ENCODE data around the gene ZC3H4.

ZC3H4 gene

DNA sequence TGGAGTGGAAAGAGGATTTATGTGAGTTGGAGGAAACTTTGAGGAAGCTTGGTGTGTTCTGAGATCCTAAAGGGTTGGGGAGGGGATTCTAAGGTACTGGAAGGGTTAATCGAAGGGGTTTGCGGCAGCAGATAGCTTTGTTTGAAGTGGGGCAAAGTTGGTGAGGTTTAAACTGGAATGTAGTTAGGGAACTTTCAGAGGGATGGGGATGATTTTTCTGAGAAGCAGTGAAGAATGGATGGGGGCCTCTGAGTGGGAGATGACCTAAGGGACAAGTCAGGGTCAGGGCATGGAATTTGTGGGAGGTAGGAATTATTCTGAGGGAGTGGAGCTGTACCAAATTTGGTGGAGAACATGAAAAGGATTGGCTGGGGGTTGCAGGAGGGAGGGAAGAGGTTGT, 21.0 kb upstream of the ZC3H4 start:
- no peaks in the 10 kb centered on the region for H3K36me3 ChIP-seq (ENCODE audit: control insufficient read depth, insufficient read depth, low read length)
- no peak for DNase-seq (ENCODE audit: low read depth, low spot score)
- no peak overlapping the region for H3K4me3 ChIP-seq (ENCODE audit: low read length)
- H3K4me1 ChIP-seq (ENCODE audit: control insufficient read depth, insufficient read depth, low read length): peaks cover 2% of the 10 kb centered on the region; the same call in 1 of the 2 replicates
- H3K27ac ChIP-seq (ENCODE audit: low read length): no peak overlapping the region
- H3K9me3 ChIP-seq (ENCODE audit: control insufficient read depth, insufficient read depth, low read length): no peaks in the 10 kb centered on the region
- WGBS (ENCODE audit: insufficient coverage, insufficient read length): no CpG with 5 or more reads among the region's 2 CpGs
- H3K27me3 ChIP-seq (ENCODE audit: control insufficient read depth, insufficient read depth, low read length): no peaks in the 10 kb centered on the region

DNA sequence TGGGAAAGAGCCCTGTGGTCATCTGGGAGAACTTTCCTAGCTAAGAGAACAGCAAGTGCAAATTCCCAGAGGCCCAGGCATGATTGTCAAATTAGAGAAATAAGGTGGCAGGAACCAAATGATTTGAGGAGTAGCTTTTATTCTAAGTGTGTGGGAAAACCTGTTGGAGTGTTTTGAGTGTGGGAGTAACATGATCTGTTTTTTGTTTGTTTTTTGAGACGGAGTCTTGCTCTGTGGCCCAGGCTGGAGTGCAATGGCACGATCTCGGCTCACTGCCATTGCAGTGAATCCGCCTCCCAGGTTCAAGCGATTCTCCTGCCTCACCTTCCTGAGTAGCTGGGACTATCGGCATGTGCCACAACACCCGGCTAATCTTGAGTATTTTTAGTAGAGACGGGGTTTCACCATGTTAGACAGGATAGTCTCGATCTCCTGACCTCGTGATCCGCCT, 19.5 kb upstream of the ZC3H4 start:
- WGBS (ENCODE audit: insufficient coverage, insufficient read length): no CpG with 5 or more reads among the region's 11 CpGs
- no peaks in the 10 kb centered on the region for H3K36me3 ChIP-seq (ENCODE audit: control insufficient read depth, insufficient read depth, low read length)
- no peaks in the 10 kb centered on the region for H3K9me3 ChIP-seq (ENCODE audit: control insufficient read depth, insufficient read depth, low read length)
- H3K4me3 ChIP-seq (ENCODE audit: low read length): no peak overlapping the region
- no peak overlapping the region for H3K27ac ChIP-seq (ENCODE audit: low read length)
- H3K4me1 ChIP-seq (ENCODE audit: control insufficient read depth, insufficient read depth, low read length): peaks cover 2% of the 10 kb centered on the region; the same call in 1 of the 2 replicates
- no peaks in the 10 kb centered on the region for H3K27me3 ChIP-seq (ENCODE audit: control insufficient read depth, insufficient read depth, low read length)
- no peak for DNase-seq (ENCODE audit: low read depth, low spot score)

DNA sequence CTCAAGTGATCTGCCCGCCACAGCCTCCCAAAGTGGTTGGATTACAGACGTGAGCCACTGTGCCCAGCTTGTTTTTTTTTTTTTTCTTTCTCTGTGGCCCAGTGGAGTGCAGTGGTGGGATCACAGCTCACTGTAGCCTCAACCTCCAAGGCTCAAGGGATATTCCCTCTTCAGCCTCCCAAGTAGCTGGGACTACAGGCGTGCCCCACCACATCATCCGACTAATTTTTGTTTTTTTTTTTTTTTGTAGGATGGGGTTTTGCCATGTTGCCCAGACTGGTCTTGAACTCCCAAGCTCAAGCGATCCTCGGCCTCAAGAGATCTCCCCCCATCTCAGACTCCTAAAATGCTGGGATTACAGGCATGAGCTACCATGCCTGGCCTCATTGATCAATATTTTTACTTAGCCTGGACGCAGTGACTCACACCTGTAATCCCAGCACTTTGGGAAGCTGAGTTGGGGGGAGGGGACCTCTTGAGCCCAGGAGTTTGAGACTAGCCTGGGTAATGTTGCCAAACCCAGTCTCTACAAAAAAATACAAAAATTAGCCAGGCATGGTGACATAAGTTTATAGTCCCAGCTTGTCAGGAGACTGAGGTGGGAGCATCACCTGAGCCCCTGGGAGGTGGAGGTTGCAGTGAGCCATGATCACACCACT, 18.7 kb upstream of the ZC3H4 start:
- WGBS (ENCODE audit: insufficient coverage, insufficient read length): no CpG with 5 or more reads among the region's 7 CpGs
- no peaks in the 10 kb centered on the region for H3K36me3 ChIP-seq (ENCODE audit: control insufficient read depth, insufficient read depth, low read length)
- no peak overlapping the region for H3K27ac ChIP-seq (ENCODE audit: low read length)

DNA sequence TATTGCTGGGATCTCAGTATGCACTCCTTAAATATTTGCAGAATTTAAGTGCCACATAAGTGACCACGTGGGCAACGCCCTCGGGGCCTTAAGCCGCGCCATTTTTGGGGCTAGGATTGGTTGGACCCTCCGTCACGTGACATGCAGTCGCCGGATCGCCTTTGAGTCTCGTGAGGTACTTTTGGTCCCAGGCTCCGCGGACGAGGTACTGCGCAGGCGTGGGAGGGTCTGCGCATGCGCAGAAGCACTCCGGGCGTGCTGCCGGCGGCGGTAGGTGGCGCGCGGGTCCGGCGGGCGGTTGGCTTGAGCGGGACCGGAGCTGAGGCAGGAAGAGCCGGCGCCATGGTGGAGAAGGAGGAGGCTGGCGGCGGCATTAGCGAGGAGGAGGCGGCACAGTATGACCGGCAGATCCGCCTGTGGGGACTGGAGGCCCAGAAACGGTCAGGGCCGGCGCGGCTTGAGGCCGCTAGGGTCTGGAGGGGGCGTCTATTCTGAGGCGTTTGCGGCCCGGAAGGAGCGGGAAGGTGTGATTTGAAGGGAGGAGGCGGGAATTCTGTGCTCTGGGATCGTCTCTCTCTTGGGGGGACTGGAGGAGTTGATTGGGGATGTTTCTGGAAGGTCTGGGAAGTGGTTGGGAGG, 17.1 kb upstream of the ZC3H4 start, which contains the start of gene SAE1:
Gene SAE1, plus strand, starts transcription at position 247 of the 639 bp plus-strand sequence. Its CDS starts 96 bp downstream, at position 343.
- H3K27ac ChIP-seq (ENCODE audit: low read length): no peak within 1 kb of the TSS
- peak within 1 kb of the TSS; percentile 93 for H3K4me3 ChIP-seq (ENCODE audit: low read length)
- H3K27me3 ChIP-seq (ENCODE audit: control insufficient read depth, insufficient read depth, low read length): no peaks in the 10 kb centered on the region
- H3K36me3 ChIP-seq (ENCODE audit: control insufficient read depth, insufficient read depth, low read length): no peaks in the 10 kb centered on the region
- WGBS (ENCODE audit: insufficient coverage, insufficient read length): no CpG with 5 or more reads among the region's 51 CpGs
- H3K9me3 ChIP-seq (ENCODE audit: control insufficient read depth, insufficient read depth, low read length): no peaks in the 10 kb centered on the region
- peak; percentile 100 for DNase-seq (ENCODE audit: low read depth, low spot score)
- peaks cover 2% of the 10 kb centered on the region; the same call in 1 of the 2 replicates for H3K4me1 ChIP-seq (ENCODE audit: control insufficient read depth, insufficient read depth, low read length)

More for the DNA sequence above, 18.7 kb upstream of the ZC3H4 start:
- no peaks in the 10 kb centered on the region for H3K27me3 ChIP-seq (ENCODE audit: control insufficient read depth, insufficient read depth, low read length)
- no peak for DNase-seq (ENCODE audit: low read depth, low spot score)
- peaks cover 2% of the 10 kb centered on the region; the same call in 1 of the 2 replicates for H3K4me1 ChIP-seq (ENCODE audit: control insufficient read depth, insufficient read depth, low read length)
- H3K9me3 ChIP-seq (ENCODE audit: control insufficient read depth, insufficient read depth, low read length): no peaks in the 10 kb centered on the region
- H3K4me3 ChIP-seq (ENCODE audit: low read length): peak overlapping the region; percentile 8; the same call in 1 of the 2 replicates

DNA sequence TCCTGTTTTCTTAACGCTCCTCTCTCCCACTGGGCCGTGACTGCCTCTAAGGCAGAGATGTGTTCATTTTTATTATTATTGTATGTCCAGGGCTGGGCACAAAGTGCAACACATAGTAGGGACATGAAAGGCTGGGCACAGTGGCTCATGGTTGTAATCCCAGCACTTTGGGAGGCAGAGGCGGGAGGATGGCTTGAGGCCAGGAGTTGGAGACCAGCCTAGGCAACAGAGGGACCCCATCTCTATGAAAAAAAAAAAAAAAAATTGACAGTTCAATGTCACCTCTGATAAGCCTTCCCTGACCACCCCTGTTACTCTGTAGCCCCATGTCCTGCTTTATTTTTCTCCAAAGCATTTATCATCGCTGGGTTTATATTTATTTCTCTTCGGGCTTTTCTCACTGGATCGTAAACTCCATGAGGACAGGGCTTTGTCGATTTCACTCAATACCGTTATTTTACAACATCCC, 16.6 kb upstream of the ZC3H4 start:
- Histone ChIP-seq H3K4me1 (ENCODE audit: control insufficient read depth, insufficient read depth, low read length) (peaks cover 2% of the 10 kb centered on the region; the same call in 1 of the 2 replicates), H3K4me3 (ENCODE audit: low read length) (no peak overlapping the region), H3K36me3 (ENCODE audit: control insufficient read depth, insufficient read depth, low read length) (no peaks in the 10 kb centered on the region), H3K9me3 (ENCODE audit: control insufficient read depth, insufficient read depth, low read length) (no peaks in the 10 kb centered on the region), H3K27ac (ENCODE audit: low read length) (no peak overlapping the region), H3K27me3 (ENCODE audit: control insufficient read depth, insufficient read depth, low read length) (no peaks in the 10 kb centered on the region)
- no peak for DNase-seq (ENCODE audit: low read depth, low spot score)
- WGBS (ENCODE audit: insufficient coverage, insufficient read length): no CpG with 5 or more reads among the region's 8 CpGs

DNA sequence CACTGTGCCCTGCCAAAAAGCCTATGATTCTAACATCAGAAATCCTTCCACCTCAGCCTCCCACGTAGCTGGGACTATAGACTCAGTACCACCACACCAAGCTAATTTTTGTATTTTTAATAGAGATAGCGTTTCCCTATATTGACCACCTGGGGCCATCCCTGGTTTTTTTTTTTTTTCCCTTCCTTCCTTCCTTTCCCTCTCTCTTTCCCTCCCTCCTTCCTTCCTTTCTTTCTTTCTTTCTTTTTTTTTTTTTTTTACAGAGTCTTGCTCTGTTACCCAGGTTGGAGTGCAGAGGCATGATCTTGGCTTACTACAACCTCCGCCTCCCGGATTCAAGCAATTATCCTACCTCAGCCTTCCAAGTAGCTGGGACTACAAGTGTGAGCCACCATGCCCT, 16.0 kb upstream of the ZC3H4 start:
- no peaks in the 10 kb centered on the region for H3K9me3 ChIP-seq (ENCODE audit: control insufficient read depth, insufficient read depth, low read length)
- no peak for DNase-seq (ENCODE audit: low read depth, low spot score)
- no peak overlapping the region for H3K4me3 ChIP-seq (ENCODE audit: low read length)
- no peaks in the 10 kb centered on the region for H3K27me3 ChIP-seq (ENCODE audit: control insufficient read depth, insufficient read depth, low read length)
- H3K27ac ChIP-seq (ENCODE audit: low read length): no peak overlapping the region
- no CpG with 5 or more reads among the region's 4 CpGs for WGBS (ENCODE audit: insufficient coverage, insufficient read length)
- peaks cover 2% of the 10 kb centered on the region; the same call in 1 of the 2 replicates for H3K4me1 ChIP-seq (ENCODE audit: control insufficient read depth, insufficient read depth, low read length)
- H3K36me3 ChIP-seq (ENCODE audit: control insufficient read depth, insufficient read depth, low read length): no peaks in the 10 kb centered on the region

DNA sequence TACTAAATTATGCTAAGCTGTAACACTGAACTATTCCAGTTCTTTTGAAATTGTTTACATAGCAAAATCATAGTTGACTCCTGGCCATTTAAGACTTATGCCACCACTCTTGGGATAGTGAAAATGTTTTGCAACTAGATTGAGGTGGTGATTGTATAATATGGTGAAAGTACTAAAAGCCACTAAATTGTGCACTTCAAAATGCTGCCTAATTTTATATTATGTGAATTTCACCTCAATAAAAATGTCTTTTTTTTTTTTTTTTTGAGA, 12.0 kb upstream of the ZC3H4 start:
- H3K9me3 ChIP-seq (ENCODE audit: control insufficient read depth, insufficient read depth, low read length): no peaks in the 10 kb centered on the region
- H3K27ac ChIP-seq (ENCODE audit: low read length): no peak overlapping the region
- no peaks in the 10 kb centered on the region for H3K27me3 ChIP-seq (ENCODE audit: control insufficient read depth, insufficient read depth, low read length)
- no peaks in the 10 kb centered on the region for H3K36me3 ChIP-seq (ENCODE audit: control insufficient read depth, insufficient read depth, low read length)
- no peak for DNase-seq (ENCODE audit: low read depth, low spot score)
- no peaks in the 10 kb centered on the region for H3K4me1 ChIP-seq (ENCODE audit: control insufficient read depth, insufficient read depth, low read length)
- no peak overlapping the region for H3K4me3 ChIP-seq (ENCODE audit: low read length)

DNA sequence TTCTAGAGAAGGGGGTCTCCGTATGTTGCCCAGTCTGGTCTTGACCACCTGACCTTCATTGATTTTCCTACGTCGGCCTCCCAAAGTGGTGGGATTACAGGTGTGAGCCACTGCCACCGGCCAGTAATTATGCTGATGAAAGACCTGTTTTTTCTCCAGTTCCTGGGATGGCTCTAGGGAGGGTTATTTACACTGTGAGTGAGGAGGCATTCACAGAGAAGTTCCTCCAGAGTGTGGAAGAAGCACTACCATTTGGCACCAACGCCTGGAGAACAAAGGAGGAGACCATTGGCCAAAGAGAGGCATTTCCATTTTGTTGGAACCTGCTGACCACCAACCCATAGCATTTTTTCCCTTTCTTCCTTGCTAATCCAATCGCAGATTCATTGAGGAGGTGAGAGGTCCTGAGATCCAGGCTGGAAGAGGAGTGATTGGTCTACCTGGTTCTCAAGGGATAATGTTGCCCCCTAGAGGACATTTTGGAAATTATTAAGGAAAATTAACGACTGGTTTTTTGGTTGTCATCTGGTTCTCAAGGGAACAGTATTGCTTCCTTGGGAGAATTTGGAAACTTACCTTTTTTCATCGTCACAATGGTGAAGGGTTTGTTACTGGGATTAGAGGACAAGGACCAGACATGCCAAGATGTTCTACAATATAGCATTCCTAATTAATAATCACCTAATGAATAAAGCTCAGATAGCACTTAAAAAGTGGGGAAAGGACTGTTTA, 11.5 kb upstream of the ZC3H4 start:
- H3K27me3 ChIP-seq (ENCODE audit: control insufficient read depth, insufficient read depth, low read length): no peaks in the 10 kb centered on the region
- no peak for DNase-seq (ENCODE audit: low read depth, low spot score)
- H3K4me3 ChIP-seq (ENCODE audit: low read length): no peak overlapping the region
- no peaks in the 10 kb centered on the region for H3K36me3 ChIP-seq (ENCODE audit: control insufficient read depth, insufficient read depth, low read length)
- no peaks in the 10 kb centered on the region for H3K9me3 ChIP-seq (ENCODE audit: control insufficient read depth, insufficient read depth, low read length)
- no peaks in the 10 kb centered on the region for H3K4me1 ChIP-seq (ENCODE audit: control insufficient read depth, insufficient read depth, low read length)
- no CpG with 5 or more reads among the region's 8 CpGs for WGBS (ENCODE audit: insufficient coverage, insufficient read length)
- H3K27ac ChIP-seq (ENCODE audit: low read length): no peak overlapping the region

DNA sequence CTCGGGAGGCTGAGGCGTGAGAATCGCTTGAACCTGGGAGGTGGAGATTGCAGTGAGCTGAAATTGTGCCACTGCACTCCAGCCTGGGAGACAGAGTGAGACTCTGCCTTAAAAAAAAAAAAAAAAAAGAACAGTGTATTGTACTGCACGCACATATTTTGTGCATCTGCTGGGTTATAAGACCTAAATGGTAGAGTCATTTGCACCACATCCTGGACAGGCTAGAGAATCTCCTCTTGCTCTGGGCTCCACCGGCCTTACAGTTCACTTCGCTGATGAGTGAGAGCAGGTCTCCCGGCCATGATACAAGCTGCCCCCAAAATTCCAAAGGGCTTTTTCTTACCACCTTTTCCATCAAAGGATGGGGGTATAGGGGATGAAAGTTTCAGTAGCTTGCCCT, 9.8 kb upstream of the ZC3H4 start:
- no peaks in the 10 kb centered on the region for H3K36me3 ChIP-seq (ENCODE audit: control insufficient read depth, insufficient read depth, low read length)
- no CpG with 5 or more reads among the region's 7 CpGs for WGBS (ENCODE audit: insufficient coverage, insufficient read length)
- H3K9me3 ChIP-seq (ENCODE audit: control insufficient read depth, insufficient read depth, low read length): no peaks in the 10 kb centered on the region
- H3K4me1 ChIP-seq (ENCODE audit: control insufficient read depth, insufficient read depth, low read length): no peaks in the 10 kb centered on the region
- H3K4me3 ChIP-seq (ENCODE audit: low read length): no peak overlapping the region
- H3K27ac ChIP-seq (ENCODE audit: low read length): no peak overlapping the region
- no peak for DNase-seq (ENCODE audit: low read depth, low spot score)
- no peaks in the 10 kb centered on the region for H3K27me3 ChIP-seq (ENCODE audit: control insufficient read depth, insufficient read depth, low read length)

DNA sequence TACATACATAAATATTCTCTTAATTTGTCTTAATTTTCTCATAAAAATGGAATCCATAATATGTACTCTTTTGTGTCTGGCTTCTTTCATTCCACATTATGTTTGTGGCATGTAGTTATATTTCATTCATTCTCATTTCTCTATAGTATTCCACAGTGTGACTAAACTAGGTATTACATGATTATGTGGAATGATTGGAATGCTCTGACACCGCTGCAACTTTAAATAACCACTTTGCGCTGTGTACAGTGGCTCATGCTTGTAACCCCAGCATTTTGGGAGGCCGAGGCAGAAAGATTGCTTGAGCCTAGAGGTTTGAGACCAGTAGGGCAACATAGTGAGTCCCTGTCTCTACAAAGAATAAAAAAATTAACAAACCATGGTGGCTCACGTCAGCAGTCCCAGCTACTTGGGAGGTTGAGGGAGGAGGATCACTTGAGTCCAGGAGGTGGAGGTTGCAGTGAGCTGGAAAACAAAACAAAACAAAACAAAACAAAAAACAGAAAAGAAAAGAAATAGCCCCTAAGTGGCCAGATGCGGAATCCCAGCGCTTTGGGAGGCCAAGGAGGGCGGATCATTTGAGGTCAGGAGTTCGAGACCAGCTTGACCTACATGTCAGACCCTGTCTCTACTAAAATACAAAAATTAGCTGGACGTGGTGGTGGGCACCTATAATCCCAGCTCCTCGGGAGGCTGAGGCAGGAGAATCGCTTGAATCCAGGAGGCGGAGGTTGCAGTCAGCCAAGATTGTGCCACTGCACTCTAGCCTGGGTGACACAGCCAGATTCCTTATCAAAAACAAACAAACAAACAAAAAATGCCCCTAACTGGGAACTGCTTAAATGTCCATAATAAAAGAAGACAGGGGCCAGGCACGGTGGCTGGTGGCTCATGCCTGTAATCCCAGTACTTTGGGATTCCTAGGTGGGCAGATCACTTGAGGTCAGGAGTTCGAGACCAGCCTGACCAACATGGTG, 9.1 kb upstream of the ZC3H4 start:
- Histone ChIP-seq H3K27ac (ENCODE audit: low read length) (no peak overlapping the region), H3K9me3 (ENCODE audit: control insufficient read depth, insufficient read depth, low read length) (no peaks in the 10 kb centered on the region), H3K36me3 (ENCODE audit: control insufficient read depth, insufficient read depth, low read length) (no peaks in the 10 kb centered on the region), H3K4me1 (ENCODE audit: control insufficient read depth, insufficient read depth, low read length) (no peaks in the 10 kb centered on the region), H3K27me3 (ENCODE audit: control insufficient read depth, insufficient read depth, low read length) (no peaks in the 10 kb centered on the region), H3K4me3 (ENCODE audit: low read length) (no peak overlapping the region)
- no CpG with 5 or more reads among the region's 14 CpGs for WGBS (ENCODE audit: insufficient coverage, insufficient read length)
- no peak for DNase-seq (ENCODE audit: low read depth, low spot score)
